HCT116 (cell line): ENCODE results near the gene KCTD2. TPM values are rescaled to one million over a fixed set of nuclear protein-coding genes. Genes with fewer than 3 reads are reported as not detected.
"Not testable (repeated sequence)": the region's sequence is repeated elsewhere in the genome, so short reads cannot be mapped to it uniquely, and the experiment has no call there.

Experiments used
- ATAC-seq: fragments of 200-7000 bp; cut with Tn5 transposase; 2 replicates; pipeline ENCODE4 v1.9.1; 2020; ENCODE audit warnings: mild to moderate bottlenecking, moderate library complexity
- BruUV-seq: library from RNA; stranded (reverse); fragments of 400-500 nt; replicated peaks from 2 replicates; lab custom pipeline; 2021; lab: Mats Ljungman, UMichigan
- CTCF ChIA-PET: fragments of 300-600 bp; sonication (Branson Sonifier 250); formaldehyde crosslinking; loops from one replicate; lab custom pipeline; 2021; ENCODE audit warnings: antibody characterized with exemption; lab: Charles Lee
- POLR2A ChIA-PET: fragments of 300-600, 350-600 bp; sonication (Branson Sonifier 250); formaldehyde crosslinking; loops from one replicate; lab custom pipeline; 2021; ENCODE audit warnings: antibody characterized with exemption; lab: Charles Lee
- RAD21 ChIA-PET, 2 experiments: fragments of 300-600 bp; sonication (Branson Sonifier 250); formaldehyde crosslinking; loops; one replicate each; lab custom pipeline; 2023; ENCODE audit warnings: low total read pairs in 2 of 2; ENCODE audit not compliant: uncharacterized antibody in 2 of 2, unreplicated experiment in 2 of 2, low non-redundant PET in 1 of 2; lab: Charles Lee
- DNase-seq: peaks from one replicate; pipeline ENCODE4 v3.0.0-alpha.2; 2010; ENCODE audit warnings: low read depth, low spot score
- H2AFZ ChIP-seq: fragments of 200-600 bp; shearing (Covaris generic), sonication (generic); 2 replicates; pipeline ENCODE4 v1.6.1; 2017; ENCODE audit warnings: low read depth, mixed run types, mixed read lengths, antibody characterized with exemption, low read length; ENCODE audit not compliant: poor library complexity, severe bottlenecking
- H3K27ac ChIP-seq: 2 replicates; pipeline ENCODE4 v1.5.1; 2012; ENCODE audit warnings: low read depth, low read length
- H3K27me3 ChIP-seq: fragments of 200-600 bp; sonication (generic); 2 replicates; pipeline ENCODE4 v1.6.1; 2016; ENCODE audit warnings: mixed run types, low read length, mixed read lengths; ENCODE audit not compliant: insufficient read depth
- H3K36me3 ChIP-seq, 2 experiments: fragments of 200-500 bp in 1 of 2; fragments of 200-600 bp in 1 of 2; sonication (Bioruptor generic) in 1 of 2; sonication (generic) in 1 of 2; 2 replicates each; pipeline versions ENCODE4 v1.5.1 to v1.6.1; 2014 to 2016; ENCODE audit warnings: low read length in 2 of 2, inconsistent platforms in 1 of 2, mixed read lengths in 1 of 2, mixed run types in 1 of 2; ENCODE audit not compliant: insufficient read depth in 2 of 2, control insufficient read depth in 1 of 2
- H3K4me1 ChIP-seq, 2 experiments: fragments of 200-600 bp in 1 of 2; sonication (generic) in 1 of 2; 2 replicates each; pipeline versions ENCODE4 v1.5.1 to v1.6.1; 2012 to 2017; ENCODE audit warnings: low read length in 2 of 2, inconsistent platforms in 1 of 2, mild to moderate bottlenecking in 1 of 2, mixed read lengths in 1 of 2, mixed run types in 1 of 2, moderate library complexity in 1 of 2; ENCODE audit not compliant: insufficient read depth in 2 of 2, control insufficient read depth in 1 of 2
- H3K4me2 ChIP-seq: fragments of 200-600 bp; sonication (generic); 2 replicates; pipeline ENCODE4 v1.6.1; 2017; ENCODE audit warnings: mixed run types, low read length, mixed read lengths
- H3K4me3 ChIP-seq, 2 experiments: fragments of 200-600 bp in 1 of 2; sonication (generic) in 1 of 2; replicated peaks in 1 of 2; 2 replicates each; pipeline ENCODE4 v1.5.1; 2011 to 2016; ENCODE audit warnings: low read length in 2 of 2, control low read depth in 1 of 2, low read depth in 1 of 2, mild to moderate bottlenecking in 1 of 2, mixed read lengths in 1 of 2, mixed run types in 1 of 2
- H3K79me2 ChIP-seq: fragments of 200-600 bp; sonication (generic); 2 replicates; pipeline ENCODE4 v1.6.1; 2017; ENCODE audit warnings: mild to moderate bottlenecking, mixed run types, low read length, moderate library complexity, mixed read lengths; ENCODE audit not compliant: insufficient read depth
- H3K9ac ChIP-seq: fragments of 200-600 bp; sonication (generic); 2 replicates; pipeline ENCODE4 v1.6.1; 2016; ENCODE audit warnings: low read length, mixed read lengths
- H3K9me2 ChIP-seq: fragments of 200-600 bp; sonication (generic), shearing (Covaris generic); 2 replicates; pipeline ENCODE4 v1.6.1; 2017; ENCODE audit warnings: mixed run types, mild to moderate bottlenecking, moderate library complexity; ENCODE audit not compliant: insufficient read depth
- H3K9me3 ChIP-seq, 2 experiments: fragments of 200-500 bp in 1 of 2; fragments of 200-600 bp in 1 of 2; sonication (Bioruptor generic) in 1 of 2; sonication (generic) in 1 of 2; 2 replicates each; pipeline ENCODE4 v1.6.1; 2014 to 2017; ENCODE audit warnings: low read length in 2 of 2, mixed read lengths in 2 of 2, inconsistent platforms in 1 of 2, low read depth in 1 of 2, mild to moderate bottlenecking in 1 of 2, mixed run types in 1 of 2, moderate library complexity in 1 of 2; ENCODE audit not compliant: control insufficient read depth in 1 of 2, insufficient read depth in 1 of 2
- H4K20me1 ChIP-seq: fragments of 200-600 bp; sonication (generic), shearing (Covaris generic); 2 replicates; pipeline ENCODE4 v1.6.1; 2017; ENCODE audit warnings: mixed run types, mild to moderate bottlenecking, moderate library complexity; ENCODE audit not compliant: insufficient read depth
- CBX3 ChIP-seq: IDR thresholded peaks from 2 replicates; pipeline ENCODE4 v1.6.1; 2012; ENCODE audit warnings: low read depth
- CTCF ChIP-seq, 3 experiments: fragments of 200-600 bp in 1 of 3; sonication (generic) in 1 of 3; IDR thresholded peaks in 2 of 3; conservative IDR thresholded peaks in 1 of 3; 2 replicates each; pipeline ENCODE4 v1.5.1; 2012 to 2017; ENCODE audit warnings: low read depth in 2 of 3, low read length in 2 of 3, antibody characterized with exemption in 1 of 3, borderline replicate concordance in 1 of 3, control low read depth in 1 of 3, mild to moderate bottlenecking in 1 of 3, mixed read lengths in 1 of 3, mixed run types in 1 of 3, moderate library complexity in 1 of 3; ENCODE audit not compliant: insufficient read depth in 1 of 3
- ELF1 ChIP-seq: IDR thresholded peaks from 2 replicates; pipeline ENCODE4 v1.6.1; 2012; ENCODE audit warnings: low read depth, borderline replicate concordance
- JUND ChIP-seq: IDR thresholded peaks from 2 replicates; pipeline ENCODE4 v1.6.1; 2012
- RAD21 ChIP-seq: IDR thresholded peaks from 2 replicates; pipeline ENCODE4 v1.6.1; 2012; ENCODE audit warnings: low read depth, mild to moderate bottlenecking
- SP1 ChIP-seq: IDR thresholded peaks from 2 replicates; pipeline ENCODE4 v1.6.1; 2012; ENCODE audit warnings: low read depth
- YY1 ChIP-seq: IDR thresholded peaks from 2 replicates; pipeline ENCODE4 v1.6.1; 2011; ENCODE audit warnings: low read length, low read depth, moderate library complexity, mild to moderate bottlenecking; ENCODE audit not compliant: insufficient replicate concordance; ENCODE audit errors: extremely low read depth
- ZFX ChIP-seq: fragments of 450-650 bp; IDR thresholded peaks from 2 replicates; pipeline ENCODE4 v1.6.1; 2017
- ZNF274 ChIP-seq: fragments of 200-500 bp; sonication (Bioruptor generic); IDR thresholded peaks from 2 replicates; pipeline ENCODE4 v1.6.1; 2014; ENCODE audit warnings: mild to moderate bottlenecking, low read depth, low read length, inconsistent platforms
- intact Hi-C: fragments of 100-400 bp; cut with micrococcal nuclease; formaldehyde crosslinking; loops from 2 replicates; pipeline ENCODE4 v1.10.0; 2022
- total RNA-seq: library from RNA; stranded (reverse); gene quantifications from one replicate; pipeline ENCODE4 v1.2.1, GENCODE V29; 2021; ENCODE audit not compliant: unreplicated experiment

Gene KCTD2
- total RNA-seq, 1 experiment from 2014 or later = 23.3 TPM

- not testable (repeated sequence) for H4K20me1 ChIP-seq, H3K9me2 ChIP-seq
- 0 out of 2 replicates have a peak, but pooled peaks have one; percentile 20 for TF ChIP-seq CBX3
- TF ChIP-seq, all 23 proteins: peak for 1; not testable (repeated sequence) for 22
- ATAC-seq = peak; percentile 24
- H3K27me3 ChIP-seq, H2AFZ ChIP-seq, RAD21 ChIA-PET, DNase-seq, BruUV-seq, H3K9me3 ChIP-seq: not testable (repeated sequence)
- peak overlapping the region; percentile 97 for H3K9ac ChIP-seq
- ChIA-PET CTCF (interaction anchor here (2.1 to 3.6 kb wide), 2 partner anchors 11 to 84 kb away, joined by 11 to 12 read pairs; no protein-coding TSS in a partner anchor), POLR2A (interaction anchor here (2.9 kb wide), 1 partner anchor 11 kb away, joined by 13 read pairs; no protein-coding TSS in a partner anchor)
- H3K4me1 ChIP-seq = peaks cover 10 to 17% of the 10 kb centered on the region in 2 experiments; a peak in 3 of 4 replicates
- H3K36me3 ChIP-seq = peaks cover 19 to 21% of the 10 kb centered on the region in 2 experiments; a peak in 3 of 4 replicates
- intact Hi-C loops = loop anchor here (1.0 kb wide), 1 partner anchor 11 kb away; no protein-coding TSS in a partner anchor
- H3K79me2 ChIP-seq = peaks cover 45% of the 10 kb centered on the region
- peak overlapping the region; percentile 65 for H3K4me2 ChIP-seq
- peak overlapping the region; percentile 86 to 98 for H3K4me3 ChIP-seq
- H3K27ac ChIP-seq = peak overlapping the region; percentile 99
Observed at GRCh38 chr17:75045946-75046406, 1.0 kb upstream of the KCTD2 start.

GRCh38 chr17:75047398-75048098 is 523 bp downstream of the KCTD2 start:
- H3K9me3 ChIP-seq = no peaks in the 10 kb centered on the region
- intact Hi-C loops = no loop called here
- H3K79me2 ChIP-seq = peaks cover 45% of the 10 kb centered on the region
- H2AFZ ChIP-seq = no peak overlapping the region
- TF ChIP-seq CTCF (IDR thresholded peaks at IDR 0.05 in 2 of 3, conservative IDR thresholded peaks at IDR 0.05 in 1 of 3; ENCODE audit: borderline replicate concordance in 1 of 3, insufficient read depth in 1 of 3, low read depth in 2 of 3, low read length in 2 of 3) (no peak), JUND (no peak), ELF1 (no peak), YY1 (no peak), SP1 (no peak), ZFX (0 out of 2 replicates have a peak, but pooled peaks have one; percentile 20), ZNF274 (no peak), RAD21 (no peak)
- BruUV-seq = no TSS peak
- ATAC-seq = peak; percentile 20
- no peaks in the 10 kb centered on the region for H4K20me1 ChIP-seq
- H3K27ac ChIP-seq = peak overlapping the region; percentile 99
- RAD21 ChIA-PET = no interaction called here
- no peak for DNase-seq
- H3K27me3 ChIP-seq = no peaks in the 10 kb centered on the region
- peaks cover 9 to 10% of the 10 kb centered on the region in 2 experiments; a peak in 3 of 4 replicates for H3K36me3 ChIP-seq
- CTCF ChIA-PET = interaction anchor here (1.0 to 3.6 kb wide), 3 partner anchors 12 to 86 kb away, joined by 3 to 12 read pairs (median 11); no protein-coding TSS in a partner anchor
- no peaks in the 10 kb centered on the region for H3K9me2 ChIP-seq
- H3K4me2 ChIP-seq = peak overlapping the region; percentile 88
- H3K9ac ChIP-seq = peak overlapping the region; percentile 97
- H3K4me3 ChIP-seq = peak overlapping the region; percentile 86 to 98
- POLR2A ChIA-PET = interaction anchor here (2.9 kb wide), 1 partner anchor 13 kb away, joined by 13 read pairs; no protein-coding TSS in a partner anchor
- peaks cover 10 to 17% of the 10 kb centered on the region in 2 experiments; a peak in 3 of 4 replicates for H3K4me1 ChIP-seq
